ENCODE results near the gene C17orf100.

The C17orf100 gene

DNA sequence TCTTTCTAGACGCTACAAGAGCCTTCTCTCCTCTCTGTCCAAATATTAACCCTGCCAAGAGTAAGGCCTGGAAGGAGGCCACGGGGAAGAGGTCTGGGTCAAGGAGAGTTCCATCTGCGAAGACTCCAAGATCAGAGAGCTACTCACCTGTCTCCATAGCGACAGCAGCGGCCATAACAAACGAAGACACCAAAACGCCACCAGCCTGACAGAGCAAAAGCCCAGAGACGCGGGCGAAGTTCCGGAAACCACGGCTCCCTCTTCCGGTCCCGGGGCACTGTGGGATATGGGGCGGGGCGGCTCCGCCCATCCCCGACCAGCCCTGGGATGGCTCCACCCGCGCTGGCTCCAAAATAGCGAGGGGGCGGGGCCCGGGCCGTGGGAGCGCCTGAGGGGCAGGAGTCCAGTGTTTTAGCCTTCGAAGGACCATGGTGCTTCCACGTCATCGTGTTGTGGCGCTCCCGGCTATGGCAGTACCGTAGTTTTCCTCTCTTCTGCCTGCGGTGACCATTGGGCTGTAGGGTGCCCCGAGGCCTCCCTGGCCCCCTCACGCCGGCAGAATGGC lies at the start of gene C17orf100, which contains the start of gene MED31:
C17orf100 (plus strand) TSS at position 409 of the 565 bp plus-strand sequence; CDS start at position 561, 152 bp downstream.
MED31 (minus strand) TSS at position 252 of the 565 bp plus-strand sequence; CDS start at position 175, 77 bp downstream.
- peak; percentile 75 to 91 for DNase-seq

DNA sequence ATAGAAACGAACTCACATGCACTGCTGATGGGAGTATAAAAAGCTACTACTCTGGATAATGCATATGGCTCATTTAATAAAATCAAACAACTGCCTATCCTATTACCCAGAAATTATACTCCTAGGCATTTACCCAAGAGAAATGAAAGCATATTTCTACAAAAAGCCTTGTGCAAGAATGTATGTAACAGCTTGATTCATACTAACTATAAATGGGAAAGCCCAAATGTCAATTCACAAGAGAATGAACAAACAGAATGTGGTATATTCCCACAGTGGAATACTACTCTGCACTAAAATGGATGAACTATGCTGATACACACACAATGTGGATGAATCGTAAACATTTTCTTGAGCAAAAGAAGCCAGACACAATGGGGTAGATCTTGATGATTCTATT lies 49.4 kb upstream of the C17orf100 start:
- no peak for DNase-seq

DNA sequence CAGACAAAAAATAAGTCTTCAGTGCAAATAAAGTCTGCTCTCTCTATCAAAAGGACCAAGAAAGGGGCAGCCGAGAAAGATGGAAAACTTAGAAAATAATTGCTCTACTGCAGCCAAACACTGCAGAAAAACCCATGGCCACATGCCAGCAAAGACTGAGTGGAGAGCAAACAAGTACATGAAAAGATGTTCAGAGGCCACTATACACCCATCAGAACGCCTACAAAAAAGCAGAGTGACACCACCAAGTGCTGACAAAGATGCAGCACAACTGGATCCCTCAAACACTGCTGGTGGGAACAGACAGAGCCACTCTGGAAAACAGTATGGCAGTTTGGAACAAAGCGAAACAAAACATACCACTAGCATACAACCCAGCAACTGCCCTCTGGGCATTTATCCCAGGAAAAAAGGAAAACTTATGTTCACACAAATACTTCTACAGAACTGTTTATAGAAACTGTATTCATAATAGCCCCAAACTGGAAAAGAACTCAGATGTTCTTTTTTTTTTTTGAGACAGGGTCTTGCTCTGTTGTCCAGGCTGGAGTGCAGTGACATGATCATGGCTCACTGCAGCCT lies 47.7 kb upstream of the C17orf100 start:
- DNase-seq, result no peak

DNA sequence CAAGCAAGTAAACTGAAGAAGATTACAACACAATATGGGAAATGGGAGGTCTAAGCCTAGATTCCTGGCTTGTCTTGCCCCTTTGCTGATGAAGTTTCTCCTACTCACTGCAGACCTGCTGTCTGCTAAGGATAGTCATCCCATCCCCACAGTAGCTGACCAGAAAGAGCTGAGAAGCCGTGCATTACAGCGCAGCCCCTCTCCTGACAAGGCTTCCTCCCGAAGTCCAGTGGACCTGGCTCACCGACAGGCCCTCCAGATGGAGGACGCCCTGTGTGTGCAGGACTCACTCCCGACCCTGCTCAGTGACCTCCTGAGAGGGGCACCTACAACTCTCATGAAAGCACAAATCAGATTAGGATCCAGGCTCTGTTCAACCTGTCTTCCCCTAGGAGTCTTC lies 46.4 kb upstream of the C17orf100 start:
- no peak for DNase-seq

DNA sequence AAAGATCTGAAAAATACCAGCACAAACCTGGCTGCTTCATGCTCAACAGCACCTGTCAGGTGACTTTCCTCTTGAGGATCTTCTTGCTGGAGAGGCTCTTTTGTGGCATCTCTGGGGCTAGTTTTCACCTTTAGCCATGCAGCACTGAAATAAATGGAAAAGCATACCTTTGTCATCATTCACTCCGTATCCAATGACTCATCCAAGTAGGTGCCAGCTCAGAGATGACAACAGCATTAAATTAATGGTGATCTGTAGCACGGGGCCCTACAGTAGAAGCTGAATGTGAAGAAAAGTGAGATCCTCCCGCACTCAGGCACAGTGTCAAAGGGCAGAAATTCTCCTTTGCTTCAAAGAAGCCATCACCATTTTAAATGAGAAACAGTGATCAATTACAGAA lies 43.2 kb upstream of the C17orf100 start:
- DNase-seq, result no peak

DNA sequence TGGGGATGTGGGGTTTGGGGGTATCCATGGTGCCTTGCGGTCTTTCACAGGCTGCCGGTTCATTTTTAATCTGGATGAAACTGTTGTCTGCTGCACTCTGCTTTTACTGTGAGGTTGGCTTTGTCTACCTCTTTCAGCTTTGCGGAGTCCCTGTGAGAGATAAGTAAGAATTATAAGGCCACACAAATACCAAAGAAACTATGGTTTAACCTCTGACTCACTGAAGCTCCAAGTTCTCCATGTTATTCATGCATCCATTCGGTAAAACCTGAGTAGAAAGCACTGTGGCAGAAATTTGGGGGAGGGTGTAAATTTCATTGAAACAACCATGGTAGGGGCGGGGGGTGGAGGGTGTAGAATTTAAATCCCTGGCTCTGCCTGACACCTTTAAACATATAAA lies 41.6 kb upstream of the C17orf100 start:
- DNase-seq, result no peak

DNA sequence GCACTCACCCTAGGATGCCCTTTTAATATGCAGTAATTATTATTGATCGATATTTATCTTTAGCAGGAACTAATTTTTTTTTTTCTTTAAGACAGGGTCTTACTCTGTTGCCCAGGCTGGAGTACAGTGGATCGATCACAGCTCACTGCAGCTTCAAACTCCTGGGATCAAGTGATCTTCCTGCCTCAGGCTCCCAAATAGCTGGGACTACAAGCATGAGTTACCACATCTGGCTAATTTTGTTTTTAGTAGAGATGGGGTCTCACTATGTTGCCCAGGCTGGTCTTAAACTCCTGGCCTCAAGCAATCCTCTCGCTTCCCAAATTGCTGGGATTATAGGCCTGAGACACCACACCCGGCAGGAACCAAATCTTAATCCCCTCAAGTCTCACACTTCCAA lies 40.3 kb upstream of the C17orf100 start:
- DNase-seq, result no peak

DNA sequence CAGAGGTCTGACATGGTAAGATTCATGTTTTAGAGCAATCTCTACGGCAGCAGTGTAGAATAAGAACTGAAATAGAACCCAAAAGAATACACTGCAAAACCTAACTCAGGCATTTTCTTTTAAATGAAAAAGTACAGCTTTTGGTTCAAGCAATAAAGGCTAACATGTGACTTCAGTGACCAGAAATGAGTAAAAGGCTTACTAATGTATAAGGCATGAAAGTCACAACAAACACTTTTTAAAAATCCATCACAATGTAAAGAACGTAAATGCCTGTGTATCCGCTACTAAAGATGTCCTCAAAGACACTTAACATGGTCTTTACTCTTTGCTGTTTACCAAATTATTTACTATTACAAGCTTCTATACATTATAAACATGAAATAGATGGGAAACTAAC lies 27.6 kb upstream of the C17orf100 start:
- no peak for DNase-seq

DNA sequence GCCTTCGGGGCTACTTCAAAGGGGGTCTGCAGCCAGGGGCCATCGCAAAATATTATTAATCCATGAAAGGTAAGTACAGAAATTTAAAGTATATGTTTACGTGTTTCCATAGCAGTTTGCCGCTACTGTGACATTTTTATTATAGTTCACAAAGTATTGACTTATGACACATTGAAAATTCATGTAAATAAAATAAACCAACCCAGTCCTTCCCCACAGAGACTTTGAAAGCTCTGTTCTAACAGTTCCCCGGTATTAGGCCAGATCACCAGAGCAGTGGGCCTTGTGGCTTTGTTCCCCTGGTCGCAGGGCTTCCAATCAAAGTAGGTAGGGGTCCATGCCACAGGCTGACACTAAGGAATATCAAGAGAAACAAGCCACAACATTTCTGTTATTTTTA lies 24.9 kb upstream of the C17orf100 start:
- no peak for DNase-seq

DNA sequence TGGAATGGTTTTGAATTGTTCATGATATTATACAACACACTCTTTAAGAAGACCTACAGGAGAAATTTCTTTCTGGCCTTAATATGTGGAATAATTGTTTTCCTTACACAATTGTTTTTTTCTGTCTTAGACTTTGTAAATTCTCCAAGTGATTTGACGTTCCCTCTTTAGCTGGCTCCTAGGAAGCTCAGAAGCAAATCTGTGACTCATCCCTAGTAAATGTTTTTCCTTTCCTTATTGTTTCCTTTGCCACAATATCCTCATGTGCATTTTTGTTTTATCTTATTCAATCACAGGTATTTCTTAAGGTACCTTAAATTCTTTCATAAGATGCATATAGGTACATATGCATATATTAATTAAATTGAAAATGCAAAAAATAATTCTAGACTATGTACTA lies 24.5 kb upstream of the C17orf100 start:
- DNase-seq, result no peak

DNA sequence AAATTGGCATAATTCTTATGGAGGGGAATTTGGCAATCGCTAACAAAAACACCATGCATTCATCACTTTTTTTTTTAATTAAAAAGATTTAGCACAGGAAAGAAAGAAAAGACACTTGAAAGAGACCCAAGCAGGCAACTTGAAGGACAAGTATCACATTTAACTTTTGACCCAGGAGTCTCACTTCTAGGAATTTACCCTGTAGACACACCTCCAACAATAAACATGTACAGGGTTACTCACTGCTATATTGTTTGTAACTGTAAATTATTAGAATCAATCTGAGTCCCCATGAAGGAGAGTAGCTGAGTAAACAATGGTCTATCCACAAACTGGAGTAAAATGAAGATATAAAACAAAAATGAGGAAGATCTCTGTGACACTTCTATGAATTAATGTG lies 21.2 kb upstream of the C17orf100 start:
- DNase-seq, result no peak

DNA sequence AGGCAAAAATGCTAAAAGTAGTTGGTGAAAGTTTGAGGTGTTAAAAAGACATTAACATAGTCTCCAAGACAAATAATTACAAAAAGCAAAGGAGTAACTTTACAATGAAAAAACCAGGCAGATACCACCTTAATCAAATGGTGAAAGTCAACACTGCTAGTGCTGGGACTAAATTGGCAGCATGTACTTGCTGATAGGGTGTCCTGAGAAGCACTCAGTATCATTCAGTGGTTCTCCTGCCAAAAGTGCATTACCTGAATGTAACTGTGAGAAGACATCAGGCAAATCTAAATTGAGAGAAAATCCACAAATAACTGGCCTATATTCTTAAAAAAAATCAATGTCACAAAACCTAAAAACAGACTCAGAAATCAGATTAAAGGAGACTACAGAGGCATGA lies 19.0 kb upstream of the C17orf100 start:
- no peak for DNase-seq

DNA sequence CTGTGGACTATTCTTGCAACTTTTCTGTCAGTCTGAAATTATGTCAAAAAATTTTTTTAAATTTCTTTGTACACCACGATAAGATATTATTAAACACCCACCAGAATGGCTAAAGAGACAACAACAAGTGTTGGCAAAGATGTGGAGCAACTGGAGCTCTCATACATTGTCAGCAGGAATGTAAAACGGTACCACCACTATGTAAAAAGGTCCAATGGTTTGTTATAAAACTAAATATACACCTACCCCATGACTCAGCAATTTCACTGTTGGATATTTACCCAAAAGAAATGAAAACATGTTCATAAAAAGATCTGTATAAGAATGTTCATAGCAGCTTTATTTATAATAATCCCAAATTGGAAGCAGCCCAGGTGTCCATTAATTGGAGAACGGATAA lies 18.3 kb upstream of the C17orf100 start:
- DNase-seq, result no peak

DNA sequence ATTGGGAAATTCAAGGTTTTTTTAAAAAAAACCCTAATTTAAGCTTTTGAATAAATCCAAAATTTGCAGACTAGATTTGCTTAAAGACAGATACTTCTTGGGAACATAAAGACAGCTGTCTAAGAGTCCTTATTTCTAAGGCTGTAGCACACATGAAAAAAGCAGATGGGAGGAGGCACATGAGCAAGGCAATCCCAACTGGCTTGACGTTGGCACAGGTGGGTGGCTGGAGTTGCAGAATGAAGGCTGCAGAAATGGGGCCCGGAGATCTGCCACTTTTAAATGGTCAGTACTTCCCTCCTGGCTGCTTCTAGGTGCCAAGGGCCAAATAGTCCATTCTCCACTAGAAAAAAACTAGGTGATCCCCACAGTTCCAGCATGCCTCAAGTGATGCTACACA lies 15.5 kb upstream of the C17orf100 start:
- DNase-seq, result no peak

DNA sequence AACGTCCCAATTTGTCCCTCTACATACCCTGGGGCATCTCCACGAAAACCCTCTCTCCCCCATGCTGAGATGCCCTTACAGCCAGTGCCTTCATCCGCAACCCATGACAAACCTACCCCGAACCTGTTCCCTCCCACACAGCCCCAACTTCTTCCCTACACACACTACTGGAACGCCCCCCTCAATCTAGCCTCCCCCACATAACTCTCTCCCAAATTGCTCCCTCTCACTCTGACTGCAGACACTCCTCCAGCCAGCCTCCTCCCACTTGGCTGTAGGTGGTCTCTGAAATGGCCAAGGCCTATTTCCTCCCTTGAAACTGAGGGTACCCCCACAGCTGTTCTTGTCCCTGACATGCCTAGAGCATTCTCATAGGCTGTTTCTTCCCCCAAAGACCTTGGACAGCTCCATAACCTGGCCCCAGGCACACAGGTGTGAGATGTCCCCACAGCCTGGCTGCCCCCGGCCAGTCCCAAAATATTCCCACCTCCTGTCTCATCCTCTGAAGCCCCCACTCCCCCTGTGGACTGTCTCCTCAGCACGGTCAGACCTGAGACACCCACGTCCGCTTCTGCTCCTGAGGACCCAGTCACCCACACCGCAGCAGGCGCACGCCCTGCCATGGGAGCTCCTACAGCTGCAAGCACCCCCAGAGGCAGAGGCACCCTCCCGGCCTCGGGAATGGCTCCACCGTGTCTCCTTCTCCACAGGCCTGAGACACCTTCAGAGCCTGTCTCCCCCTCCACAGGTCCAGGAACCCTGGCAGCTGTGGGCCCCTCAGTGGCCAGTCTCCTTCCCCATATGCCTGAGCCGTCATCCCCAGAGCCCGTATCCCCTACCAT lies 14.7 kb upstream of the C17orf100 start:
- no peak for DNase-seq

DNA sequence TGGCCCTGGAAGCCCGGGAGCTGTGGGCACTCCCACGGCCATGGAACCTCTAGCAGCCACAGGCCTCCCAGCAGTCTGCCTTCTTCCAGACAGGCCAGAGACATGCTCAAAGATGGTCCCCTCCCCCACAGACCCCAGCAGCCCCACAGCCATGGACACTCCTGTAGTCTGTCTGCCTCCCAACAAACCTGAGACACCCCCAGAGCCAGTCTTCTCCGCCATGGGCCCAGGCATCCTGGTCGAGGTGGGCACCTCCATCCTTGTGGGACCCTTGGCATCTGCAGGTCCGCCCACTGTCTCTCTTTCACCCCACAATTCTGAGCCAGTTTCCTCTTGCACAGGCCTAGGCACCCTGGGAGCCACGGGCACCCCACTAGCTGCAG lies 14.1 kb upstream of the C17orf100 start:
- DNase-seq, result no peak

DNA sequence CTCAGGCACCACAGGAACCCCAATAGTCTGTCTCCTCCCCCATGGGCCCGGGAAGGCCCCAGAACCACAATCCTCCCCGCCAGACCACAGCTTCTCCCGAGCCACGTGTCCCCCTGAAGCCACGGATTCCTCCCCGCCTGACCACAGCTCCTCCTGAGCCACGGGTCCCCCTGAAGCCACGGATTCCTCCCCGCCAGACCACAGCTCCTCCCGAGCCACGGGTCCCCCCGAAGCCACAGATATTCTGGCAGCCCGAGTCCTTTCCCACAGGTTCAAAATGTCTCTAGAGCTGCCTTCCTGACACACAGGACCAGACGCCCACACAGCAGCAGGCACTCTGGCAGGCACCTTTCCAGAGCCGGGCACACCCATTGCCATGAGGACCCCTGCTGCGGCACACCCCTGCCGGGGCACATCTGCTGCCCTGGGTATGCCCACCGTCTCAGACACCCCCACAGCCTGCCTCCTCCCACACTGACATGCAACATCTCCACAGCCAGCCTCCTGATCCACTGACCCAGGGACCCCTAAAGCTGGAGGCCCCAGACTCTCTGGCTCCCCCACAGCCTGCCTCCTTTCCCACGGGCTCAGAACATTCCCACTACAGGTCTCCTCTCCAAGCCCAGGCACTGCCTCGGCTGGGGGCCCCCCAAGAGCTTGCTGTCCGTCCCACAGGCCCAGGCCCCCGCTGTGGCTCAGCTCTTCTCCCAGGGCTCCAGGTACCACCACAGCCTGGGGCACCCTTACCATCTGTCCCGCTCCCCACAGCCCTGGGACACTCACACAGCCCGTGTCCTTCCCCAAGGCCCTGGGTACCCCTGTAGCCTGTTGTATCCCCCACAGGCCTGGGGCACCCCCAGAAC lies 13.3 kb upstream of the C17orf100 start:
- no peak for DNase-seq

DNA sequence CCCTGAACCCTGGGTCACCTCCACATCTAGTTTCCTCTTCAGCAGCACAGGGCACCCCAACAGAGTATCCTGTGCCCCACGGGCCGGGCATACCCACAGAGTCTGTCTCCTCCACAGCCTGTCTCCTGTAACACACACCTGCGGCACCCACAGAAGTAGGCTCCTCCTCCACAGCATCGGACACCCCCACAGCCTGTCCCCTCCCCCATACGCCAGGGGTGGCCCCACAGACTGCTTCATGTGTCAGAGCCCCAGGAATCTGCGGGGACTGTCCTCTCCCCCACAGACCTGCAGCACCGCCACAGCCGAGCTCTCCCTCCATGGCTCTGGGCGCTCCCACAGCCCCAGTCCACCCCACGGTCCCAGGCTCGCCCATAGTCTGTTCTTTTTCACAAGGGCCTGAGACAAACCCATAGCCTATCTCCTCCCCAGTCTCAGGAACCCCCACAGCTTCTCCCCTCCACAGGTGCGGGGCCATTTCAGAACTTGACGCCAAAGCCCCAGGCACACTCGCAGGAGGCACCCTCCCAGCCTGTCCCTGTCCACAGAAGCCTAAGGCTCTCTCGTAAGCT lies 12.5 kb upstream of the C17orf100 start:
- DNase-seq, result no peak

DNA sequence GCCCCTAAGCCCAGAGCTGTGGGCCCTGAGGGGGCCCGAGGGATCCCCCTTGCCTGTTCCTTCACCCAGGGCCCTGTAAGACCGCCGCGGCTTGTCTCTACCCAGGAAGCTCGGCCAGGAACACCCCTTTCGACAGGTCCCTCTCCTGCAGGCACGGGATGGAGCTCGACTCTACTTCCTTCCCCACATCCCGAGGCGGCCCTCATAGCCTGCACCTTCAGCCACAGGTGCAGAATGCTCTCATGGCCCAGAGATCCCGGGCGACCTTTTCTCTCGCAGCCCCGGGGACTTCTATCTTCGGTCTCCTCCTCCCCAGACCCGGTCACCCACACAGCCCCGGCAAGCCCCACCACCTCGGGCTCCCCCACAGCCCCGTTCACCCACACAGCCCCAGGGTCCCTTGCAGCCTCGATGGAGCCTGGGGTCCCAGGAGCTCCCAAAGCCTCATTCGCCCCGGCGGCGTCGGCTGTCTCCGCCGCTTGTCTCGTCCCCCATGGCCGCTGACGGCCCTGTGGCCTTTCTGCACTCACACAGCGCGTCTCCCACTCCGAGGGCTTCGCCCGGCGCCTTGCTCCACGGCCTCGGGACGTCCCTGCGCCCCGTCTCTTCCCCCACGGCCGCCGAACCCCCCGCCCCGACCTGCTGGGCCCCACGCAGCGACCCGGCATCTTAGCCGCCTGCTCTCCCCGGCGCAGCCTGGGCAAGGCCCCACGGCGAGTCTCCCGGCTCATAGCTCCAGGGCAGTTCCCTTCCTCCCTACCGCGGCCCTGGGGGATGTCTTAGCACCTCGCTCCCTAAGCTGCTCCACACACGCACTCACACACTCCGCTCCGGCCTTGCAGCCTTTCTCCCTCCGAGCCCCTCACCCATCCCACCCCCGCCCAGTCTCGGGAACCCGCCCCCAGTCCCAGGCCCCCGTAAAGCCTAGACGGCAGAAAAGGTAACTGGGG lies 11.7 kb upstream of the C17orf100 start:
- DNase-seq, result no peak

DNA sequence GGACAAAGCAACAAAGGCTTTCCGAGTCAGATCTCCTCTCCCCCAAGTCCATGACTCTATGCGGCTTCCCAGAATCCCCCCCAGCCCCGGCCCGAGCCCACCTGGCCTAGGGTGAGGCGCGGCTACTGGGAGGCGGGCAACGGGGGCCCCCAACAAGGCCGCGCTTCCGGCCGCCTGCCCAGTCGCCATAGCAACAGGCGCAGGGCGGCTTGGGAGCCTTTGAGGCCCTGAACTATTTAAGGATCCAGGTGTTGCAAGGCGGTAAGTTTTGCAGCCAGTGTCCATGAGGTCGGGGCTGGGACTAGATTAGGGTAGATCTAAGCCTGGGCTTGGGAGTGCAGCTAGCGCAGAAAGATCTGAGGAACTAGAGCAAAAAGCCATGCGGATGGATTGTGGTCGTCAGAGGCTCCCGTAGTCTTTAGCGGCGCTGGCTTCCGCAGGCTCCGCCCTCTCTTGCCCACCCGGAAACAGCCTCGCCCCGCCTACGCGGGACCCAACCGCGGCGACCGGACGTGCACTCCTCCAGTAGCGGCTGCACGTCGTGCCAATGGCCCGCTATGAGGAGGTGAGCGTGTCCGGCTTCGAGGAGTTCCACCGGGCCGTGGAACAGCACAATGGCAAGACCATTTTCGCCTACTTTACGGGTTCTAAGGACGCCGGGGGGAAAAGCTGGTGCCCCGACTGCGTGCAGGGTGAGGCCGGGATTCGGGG lies 10.9 kb upstream of the C17orf100 start, which contains the start of the genes KIAA0753 and TXNDC17:
KIAA0753 (minus strand) TSS at position 176 of the 711 bp plus-strand sequence. CDS start 5,608 bp downstream, outside the sequence.
TXNDC17 (plus strand) TSS at position 525 of the 711 bp plus-strand sequence; CDS start at position 548, 23 bp downstream.
- peak; percentile 76 to 82 for DNase-seq
